Right lung (tissue), 5 donors: ENCODE results near the gene RCN1. TPM values are rescaled to one million over a fixed set of nuclear protein-coding genes. Genes with fewer than 3 reads are reported as not detected.
"Not testable (repeated sequence)": the region's sequence is repeated elsewhere in the genome, so short reads cannot be mapped to it uniquely, and the experiment has no call there.

Experiments
- DNase-seq, 2 donors: peaks; one replicate each; pipeline ENCODE4 v3.0.0-alpha.2; 2013
- polyA plus RNA-seq, 5 donors: library from polyadenylated mRNA; unstranded; fragments of 120-200 nt; gene quantifications; one replicate each; pipeline versions ENCODE4 v1.2.1 to v1.2.3, GENCODE V29; 2013; ENCODE audit warnings: inconsistent platforms in 1 of 5, low replicate concordance in 1 of 5; ENCODE audit not compliant: insufficient read length in 5 of 5, insufficient read depth in 1 of 5

Gene RCN1
- polyA plus RNA-seq, 5 donors = 179 to 226 (median 199) TPM

DNA sequence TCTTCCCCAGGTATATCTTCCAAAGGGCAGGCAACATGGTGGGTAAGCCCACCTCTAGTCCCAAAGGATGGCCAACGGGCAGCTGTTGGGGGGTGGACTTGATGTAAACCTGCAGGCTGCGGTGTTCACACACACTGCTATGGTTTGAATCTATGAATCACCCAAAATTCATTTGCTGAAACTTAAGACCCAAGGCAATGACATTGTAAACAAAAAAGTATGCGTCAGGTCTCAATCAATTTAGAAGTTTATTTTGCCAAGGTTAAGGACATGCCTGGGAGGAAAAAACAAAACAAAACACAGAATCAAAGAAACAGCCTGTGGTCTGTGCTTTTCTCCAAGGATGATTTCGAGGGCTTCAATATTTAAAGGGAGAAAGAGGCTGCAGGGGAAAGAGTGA lies 18.3 kb downstream of the RCN1 start:
- DNase-seq = no peak

DNA sequence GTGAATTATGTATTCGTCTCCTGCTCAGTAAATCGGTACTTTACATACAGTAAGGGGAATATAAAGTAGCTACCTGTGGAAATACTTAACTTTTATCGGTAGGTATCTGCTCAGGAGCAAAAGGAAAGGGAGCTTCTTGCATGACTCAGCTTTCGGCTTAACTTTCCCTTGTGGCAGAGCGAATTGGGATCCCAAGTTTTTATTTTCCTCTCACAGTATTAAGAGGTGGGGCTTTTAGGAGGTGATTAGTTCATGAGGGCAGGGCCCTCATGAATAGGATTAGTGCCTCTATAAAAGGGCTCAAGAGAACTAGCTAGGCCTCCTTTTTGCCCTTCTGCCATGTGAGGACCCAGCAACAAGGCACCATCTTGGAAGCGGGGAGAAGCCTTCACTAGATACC lies 18.7 kb downstream of the RCN1 start:
- DNase-seq = no peak

DNA sequence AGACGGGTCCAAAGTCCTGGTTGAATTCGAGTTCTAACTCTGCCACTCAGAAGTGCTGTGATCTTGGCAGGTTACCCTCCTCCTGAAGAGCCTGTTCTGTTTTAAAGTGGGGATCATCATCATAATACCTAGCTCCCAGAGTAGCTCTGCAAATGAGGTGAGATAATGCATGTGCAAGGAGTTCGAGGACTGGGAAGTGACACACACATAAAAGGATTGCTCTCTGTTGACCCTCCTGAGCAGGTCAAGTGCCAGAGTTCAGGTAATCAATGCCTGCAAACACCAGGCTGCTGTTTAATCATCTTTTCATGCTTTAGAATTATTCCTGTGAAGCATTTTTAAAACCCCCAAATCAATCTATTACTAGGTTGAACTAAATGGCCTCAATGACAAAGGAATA lies 19.9 kb downstream of the RCN1 start:
- no peak for DNase-seq

DNA sequence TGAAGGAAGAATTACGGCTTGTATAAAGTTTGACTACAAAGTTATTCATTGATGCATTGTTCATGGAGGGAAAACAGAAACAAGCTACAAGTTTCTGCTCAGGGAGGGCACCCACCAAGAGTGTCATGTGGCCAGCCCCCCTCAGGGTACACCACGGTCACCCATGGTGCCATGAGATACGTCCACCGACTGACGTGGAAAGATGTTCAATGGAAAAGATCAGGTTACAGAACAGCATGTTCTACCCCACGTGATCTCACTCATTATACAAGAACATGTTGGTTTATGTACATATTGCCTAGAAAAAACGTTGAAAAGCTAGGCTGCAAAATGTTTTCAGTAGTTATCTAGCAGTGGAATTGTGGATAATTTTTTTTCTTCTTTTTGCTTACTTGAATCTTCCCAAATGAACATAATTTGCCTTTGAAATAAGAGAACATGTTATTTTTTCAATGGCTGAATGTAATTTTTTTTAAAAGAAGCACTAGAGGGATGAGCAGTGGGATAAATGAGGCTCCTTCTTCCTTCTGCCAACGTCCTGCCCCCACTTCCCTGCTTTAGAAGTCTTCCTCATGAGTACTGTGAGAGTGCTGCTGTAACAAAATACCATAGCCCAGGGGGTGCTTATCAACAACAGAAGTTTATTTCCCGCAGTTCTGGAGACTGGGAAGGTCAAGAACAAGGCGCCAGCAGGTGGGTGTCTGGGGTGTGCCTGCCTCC lies 22.5 kb downstream of the RCN1 start:
- DNase-seq = no peak

DNA sequence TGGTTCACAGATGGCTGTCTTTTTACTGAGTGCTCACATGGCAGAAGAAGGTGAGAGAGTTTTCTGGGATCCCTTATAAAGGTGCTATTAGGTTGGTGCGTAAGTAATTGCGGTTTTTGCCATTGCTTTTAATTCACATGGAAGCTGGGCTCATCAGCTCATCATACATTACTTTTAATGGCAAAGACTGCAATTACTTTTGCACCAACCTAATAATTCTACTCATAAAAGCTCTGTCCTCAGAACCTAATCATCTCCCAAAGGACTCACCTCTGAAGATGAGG lies 23.0 kb downstream of the RCN1 start:
- no peak for DNase-seq

DNA sequence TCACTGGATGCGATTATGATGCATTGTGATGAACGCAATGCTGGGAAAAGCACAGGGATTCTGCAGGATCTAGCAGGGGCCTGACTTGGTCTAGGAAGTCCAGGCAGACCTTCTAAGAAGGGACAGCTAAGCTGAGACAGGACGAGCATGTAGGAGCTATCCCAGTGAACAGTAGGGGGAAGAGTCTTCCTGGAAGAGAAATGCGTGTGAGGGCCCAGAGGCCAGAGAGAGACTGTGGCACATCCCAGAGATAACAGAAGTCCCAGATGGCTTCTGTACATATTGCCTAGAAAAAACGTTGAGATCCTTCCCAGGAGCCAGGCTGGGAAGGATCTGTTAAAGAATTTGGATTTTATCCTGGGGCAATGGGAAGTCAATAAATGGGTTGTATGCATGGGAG lies 24.6 kb downstream of the RCN1 start:
- no peak for DNase-seq

DNA sequence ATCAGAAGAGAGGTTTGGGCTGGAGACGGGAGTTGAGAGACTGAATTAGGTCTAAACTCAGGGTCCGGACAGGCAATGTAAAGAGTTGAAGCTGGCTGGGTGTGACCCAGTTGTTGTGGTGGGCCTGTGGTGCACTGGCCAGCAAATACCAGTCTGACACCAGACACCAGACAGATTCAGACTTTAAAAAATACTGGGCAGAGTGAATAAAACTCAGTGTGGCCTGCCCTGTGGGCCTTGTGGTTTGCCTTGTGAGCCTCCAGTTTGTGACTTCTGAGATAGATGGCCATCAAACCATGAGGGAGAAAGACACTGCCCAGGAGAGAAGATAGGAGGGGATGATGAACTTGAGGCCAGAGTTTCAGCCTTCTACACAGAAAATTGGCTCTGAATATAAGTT lies 25.8 kb downstream of the RCN1 start:
- DNase-seq = no peak

DNA sequence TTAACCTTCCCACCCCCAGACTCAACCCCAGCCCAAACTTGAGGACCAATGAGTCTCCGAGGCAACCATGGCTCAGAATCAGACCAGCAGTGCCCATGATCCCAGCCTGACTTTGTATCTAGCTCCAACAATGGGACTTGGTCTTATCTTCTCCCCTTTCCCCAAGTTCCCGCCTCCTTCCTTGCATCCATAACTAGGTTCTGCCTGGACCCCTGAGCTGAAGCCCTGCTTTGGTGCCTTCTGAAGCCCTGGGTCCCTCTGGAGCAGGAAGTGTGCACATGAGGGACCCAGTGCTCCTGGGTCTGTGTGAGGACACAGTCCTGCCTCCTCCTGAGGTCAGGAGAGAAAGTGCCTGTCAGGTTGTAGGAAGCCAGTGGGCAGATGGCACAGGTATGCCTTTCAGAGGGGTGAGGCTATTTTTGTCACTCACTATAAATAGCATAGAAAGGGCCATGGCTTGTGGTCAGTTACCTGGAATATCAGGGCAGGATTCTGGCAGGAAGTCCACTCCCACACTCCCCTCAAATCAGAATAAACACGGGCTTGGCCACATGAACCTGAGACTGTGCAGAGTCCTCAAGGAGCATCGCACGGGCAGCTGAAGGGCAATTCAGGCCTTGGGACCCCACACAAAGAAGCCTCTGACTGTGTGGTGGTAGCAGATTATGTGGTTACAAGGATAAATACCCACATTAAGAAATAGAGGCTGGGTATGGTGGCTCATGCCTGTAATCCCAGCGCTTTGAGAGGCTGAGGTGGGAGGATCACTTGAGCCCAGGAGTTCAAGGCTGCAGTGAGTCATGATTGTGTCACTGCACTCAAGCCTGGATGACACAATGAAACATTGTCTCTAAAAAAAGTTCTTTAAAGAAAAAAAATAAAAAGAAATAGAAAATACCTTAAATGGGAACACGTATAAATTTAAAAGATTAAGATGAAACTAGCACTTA lies 27.4 kb downstream of the RCN1 start:
- no peak for DNase-seq

DNA sequence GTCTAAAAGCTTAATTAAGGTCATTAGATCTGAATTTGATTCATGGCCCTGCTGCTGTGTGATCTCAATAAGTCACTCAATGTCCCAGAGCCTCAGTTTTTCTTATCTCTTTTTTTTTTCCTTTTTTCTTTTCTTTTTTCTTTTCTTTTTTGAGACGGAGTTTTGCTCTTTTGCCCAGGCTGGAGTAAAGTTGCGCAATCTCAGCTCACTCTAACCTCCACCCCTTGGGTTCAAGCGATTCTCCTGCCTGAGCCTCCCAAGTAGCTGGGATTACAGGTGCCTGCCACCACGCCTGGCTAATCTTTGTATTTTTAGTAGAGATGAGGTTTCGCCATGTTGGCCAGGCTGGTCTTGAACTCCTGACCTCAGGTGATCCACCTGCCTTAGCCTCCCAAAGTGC lies 28.3 kb downstream of the RCN1 start:
- not testable (repeated sequence) for DNase-seq

DNA sequence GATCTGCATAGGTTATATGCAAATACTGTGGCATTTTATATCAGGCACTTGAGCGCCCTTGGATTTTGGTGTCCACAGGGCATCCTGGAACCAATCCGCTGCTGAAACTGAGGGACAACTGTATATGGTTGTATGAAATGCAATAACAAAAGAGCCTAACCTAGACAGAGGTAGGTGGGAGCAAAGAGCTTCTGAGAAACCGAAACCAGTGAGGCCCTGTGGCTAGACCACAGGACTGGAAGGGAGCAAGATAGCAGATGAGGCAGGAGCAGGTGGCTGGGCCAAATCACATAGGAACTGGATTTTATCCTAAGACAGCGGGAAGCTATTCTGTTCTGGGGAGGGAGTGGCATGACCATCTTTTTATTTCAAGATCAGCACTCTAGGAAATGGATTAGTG lies 30.1 kb downstream of the RCN1 start:
- no peak for DNase-seq

DNA sequence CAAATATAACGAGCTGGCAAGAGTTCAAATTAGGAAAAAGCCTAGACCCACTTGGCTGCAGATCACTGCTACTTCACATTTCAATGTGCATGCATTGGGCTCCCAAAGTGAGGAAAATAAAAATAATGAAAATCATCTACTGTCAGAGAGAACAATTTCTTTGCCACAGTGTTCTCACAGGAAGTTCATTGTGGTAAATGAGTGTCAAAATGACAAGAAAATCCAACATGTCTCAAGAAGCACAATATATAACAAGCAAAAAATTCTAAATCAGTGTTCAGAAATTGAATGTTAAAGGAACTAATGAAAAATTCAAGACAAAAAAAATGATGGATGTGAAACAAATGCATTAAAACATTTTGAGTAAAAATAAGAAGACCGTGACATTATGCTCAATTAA lies 31.3 kb downstream of the RCN1 start:
- DNase-seq = no peak

DNA sequence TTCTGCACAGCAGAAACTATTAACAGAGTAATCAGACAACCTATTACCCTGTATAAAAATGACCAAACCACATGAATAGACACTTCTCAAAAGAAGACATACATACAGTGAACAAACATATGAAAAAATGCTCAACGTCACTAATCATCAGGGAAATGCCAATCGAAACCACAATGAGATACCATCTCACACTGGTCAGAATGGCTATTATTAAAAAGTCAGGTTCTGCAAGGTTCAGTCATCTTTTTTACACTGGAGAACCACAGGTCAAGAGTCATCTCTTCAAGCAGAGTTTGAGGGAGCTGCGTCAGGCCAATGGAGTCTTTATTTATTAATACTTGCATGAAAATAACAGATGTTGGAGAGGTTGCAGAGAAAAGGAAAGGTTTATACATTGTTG lies 40.4 kb downstream of the RCN1 start:
- DNase-seq = no peak

DNA sequence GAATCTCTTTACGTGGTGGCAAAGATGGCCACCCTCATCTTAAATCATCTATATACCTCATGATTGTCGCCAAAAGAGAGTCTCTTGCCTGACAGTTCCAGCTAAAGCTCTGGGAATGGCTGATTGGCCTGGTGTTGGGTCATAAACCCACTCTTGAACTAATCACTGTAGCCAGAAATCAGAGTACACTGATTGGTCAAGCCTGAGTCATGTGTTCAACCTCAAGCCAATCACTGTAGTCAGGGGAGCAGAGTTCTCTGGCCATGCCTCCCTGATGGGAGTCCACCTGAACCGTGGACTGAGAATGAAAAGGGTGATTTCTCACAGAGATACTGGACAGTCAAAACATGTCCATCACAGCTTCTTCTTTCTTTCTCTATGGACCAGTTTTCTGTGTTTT lies 45.8 kb downstream of the RCN1 start:
- no peak for DNase-seq

DNA sequence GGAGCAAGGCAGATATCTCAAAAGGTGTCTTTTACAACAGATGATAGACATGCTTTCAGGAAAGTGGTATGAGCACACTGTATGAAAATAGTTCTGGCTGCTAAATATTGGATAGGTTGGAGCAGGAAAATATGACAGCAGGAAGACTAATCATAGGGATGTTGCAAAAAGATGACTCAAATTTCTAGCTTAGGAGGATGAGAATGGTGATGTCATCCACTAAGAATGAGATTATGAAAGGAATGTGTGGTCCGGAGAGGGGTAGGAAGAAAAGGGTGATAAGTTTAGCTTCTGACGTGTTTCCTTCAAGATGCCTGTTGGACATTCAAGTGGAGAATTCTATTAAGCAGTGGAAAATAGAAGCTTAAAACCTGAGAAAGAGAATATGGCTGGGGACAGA lies 46.4 kb downstream of the RCN1 start:
- DNase-seq = no peak

DNA sequence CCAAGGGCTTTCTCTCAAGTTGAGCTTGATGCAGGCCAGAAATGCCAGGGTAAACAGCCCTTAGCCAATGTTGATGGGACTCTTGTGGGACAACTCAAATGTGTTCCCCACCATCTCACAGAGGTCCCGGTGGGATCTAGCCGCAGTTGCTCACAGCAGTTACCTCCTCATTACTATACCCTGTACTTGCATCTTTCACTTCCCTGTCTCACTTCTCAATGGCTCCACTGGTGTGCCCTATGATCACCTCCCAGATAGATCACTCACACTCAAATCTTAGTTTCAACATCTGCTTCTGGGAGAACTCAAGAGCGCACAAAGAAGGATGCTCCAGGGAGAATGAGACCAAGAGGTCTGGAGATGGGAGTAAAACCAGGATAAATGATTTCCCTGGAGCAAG lies 47.0 kb downstream of the RCN1 start:
- DNase-seq = no peak

DNA sequence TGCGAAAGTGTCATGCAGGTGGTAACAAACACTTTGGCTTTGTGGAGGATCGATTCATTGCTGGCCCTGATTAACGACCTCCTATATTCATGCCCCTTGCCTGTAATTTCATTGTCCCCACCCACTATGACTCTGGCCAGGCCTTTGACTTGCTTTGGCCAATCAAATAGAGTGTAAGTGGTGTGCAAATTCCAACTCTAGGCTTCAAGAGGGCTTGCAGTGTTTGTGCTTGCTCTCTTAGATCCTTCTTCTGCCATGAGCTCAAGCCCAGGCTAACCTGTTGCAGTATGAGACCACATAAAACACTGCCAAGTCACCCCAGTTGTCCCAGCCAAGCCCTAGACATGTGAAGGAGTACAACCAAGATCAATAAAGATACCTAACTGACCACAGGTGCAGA lies 48.0 kb downstream of the RCN1 start:
- DNase-seq = no peak

DNA sequence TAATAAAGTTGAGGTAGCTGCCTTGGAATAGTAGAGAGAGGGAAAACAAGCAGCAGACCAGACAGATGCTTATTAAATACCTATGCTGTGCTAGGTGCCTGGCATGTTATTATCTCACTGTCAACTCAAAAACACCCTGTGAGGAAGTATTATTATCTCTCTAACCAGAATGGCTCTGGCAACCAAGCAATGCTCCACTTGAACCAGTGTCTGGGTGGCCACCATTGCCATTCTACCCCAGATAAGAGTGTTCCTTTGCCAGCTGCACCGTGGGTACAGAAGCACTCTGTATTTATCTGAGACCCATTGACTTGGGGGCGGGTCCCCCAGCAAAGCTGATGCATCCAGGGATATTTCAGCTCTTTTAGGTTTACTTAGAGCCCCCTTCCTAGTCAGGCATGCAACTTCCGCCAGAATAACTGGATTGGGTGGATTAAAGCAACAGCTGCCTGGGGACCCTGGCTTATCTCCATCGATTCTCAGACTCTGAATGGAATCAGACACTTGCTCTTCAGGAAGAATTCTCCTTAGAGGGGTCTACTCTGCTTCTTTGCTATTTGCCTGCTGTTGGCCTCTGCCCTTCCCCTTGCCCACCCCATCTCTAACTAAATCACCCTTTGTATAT lies 49.1 kb downstream of the RCN1 start:
- DNase-seq = no peak

DNA sequence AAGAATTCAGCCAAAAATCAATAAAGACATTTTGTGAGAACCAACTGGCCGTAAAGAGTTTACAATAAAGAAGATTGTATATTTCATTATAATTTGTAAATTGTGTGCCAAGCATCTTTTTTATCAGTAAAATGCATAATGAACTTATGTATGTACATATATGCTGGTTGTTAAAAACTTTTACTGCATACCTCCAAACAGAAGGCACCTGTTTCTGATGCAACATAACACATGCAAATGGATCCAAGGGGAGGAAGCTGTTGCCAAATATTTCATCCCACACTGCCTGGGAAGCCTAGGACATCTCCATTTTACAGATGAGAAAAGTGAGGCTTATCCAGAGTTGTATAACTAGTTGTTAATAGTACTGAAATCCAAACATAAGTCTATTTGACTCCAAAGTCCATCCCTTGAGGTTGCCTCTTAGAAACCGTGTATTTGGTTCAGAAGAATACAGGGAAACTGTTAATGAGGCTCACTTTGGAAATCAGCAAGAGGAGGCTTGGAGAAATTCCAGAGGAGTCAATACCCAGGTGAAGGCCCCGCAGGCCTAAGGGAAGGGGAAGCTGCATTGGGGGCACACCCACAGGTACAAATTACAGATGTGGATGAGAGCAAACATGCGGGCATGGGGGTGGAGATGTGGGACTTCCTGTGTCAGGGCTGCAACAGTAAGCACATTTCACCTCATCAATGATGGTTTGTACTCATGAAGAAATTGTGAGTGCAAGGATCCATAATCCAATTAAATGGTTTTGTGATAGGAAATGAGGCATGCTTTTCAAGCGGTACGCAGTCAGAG lies 51.1 kb downstream of the RCN1 start:
- no peak for DNase-seq

DNA sequence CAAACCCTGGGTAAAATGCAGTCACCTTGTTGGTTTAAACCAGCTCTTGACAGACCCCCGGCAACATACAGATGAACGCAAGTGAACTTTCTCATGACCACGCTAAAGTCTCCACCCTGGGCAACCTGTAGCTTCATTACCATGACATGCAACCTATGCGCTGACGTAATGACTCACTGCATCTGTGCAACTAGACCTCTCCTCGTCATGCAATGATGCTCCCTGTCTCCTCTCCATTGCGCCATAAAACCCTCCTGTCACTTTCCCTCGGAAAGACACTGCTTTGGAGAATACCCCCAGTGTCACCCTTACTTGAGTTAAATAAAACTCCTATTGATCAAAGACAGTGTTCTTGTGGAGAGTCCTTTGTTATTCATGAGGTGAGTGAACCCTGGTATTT lies 52.5 kb downstream of the RCN1 start:
- DNase-seq = no peak

DNA sequence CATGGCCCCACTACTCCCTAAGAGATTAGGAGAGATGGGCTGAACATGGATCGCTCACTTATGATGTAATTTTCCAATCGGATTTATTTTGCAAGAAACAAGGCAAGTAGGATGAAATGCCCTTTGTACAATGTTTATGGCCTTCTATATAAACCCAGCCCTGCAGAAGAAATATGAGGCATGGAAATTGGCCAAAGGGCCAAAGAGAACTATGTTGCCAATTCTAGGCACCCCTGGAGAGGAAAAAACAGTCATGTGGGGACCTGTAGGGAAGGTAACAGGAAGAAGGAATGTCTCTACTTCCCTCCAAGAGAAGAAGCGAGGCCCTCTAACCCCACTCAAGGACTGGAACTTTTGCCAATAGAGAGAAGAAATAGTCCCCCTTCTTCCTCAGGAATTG lies 54.4 kb downstream of the RCN1 start:
- no peak for DNase-seq

DNA sequence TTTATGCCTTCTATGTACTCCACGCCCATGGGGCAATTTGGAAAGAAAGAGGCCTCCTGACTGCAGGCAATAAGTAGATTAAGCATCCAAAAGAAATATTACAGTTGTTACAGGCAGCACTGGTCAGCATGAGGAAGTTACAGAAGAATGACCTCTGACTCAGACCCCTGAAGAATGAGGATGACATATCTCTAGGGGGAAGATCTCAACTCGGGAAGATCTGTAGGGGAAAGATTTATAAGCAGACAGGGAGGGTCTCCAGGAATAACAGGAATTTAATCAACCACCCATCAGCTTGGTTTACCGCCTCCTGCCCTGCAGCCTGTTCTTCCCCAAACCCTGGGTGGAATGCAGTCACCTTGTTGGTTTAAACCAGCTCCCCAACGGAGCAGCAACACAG lies 58.0 kb downstream of the RCN1 start:
- DNase-seq = no peak

DNA sequence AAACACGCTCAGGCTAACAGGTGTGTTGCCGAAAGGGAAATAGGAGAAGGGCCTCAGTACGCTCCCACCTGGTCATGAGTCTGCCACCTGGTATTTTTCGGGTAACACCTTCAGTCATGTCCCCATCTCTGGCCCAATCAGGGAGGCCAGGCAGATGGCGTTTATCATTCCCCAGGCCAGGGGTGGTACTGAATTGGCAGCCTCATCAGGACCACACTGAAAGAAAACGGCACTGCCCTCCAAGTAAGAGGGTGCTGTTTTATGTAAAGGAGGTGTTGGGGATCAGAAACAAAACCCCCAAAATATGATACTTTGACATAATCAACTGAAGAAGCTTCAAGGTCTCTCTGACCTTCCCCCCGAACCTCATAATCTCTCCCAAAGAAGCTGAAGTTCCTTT lies 58.9 kb downstream of the RCN1 start:
- DNase-seq = no peak
